GM12878 (cell line): ENCODE measurements around the gene PTCHD4. TPM values are rescaled to one million over a fixed set of nuclear protein-coding genes. Genes with fewer than 3 reads are reported as not detected.

Experiments used
- ATAC-seq: fragments of 200-7000 bp; cut with Tn5 transposase; 3 replicates; pipeline ENCODE4 v1.9.1; 2020; ENCODE audit warnings: mild to moderate bottlenecking, moderate library complexity
- Bru-seq: library from RNA; stranded (reverse); fragments of 400-500 nt; gene quantifications from one replicate; lab custom pipeline; 2021; lab: Mats Ljungman, UMichigan
- BruChase-seq, 2 experiments: library from RNA; stranded (reverse); fragments of 400-500 nt; gene quantifications; one replicate each; lab custom pipeline; 2021; lab: Mats Ljungman, UMichigan
- BruUV-seq: library from RNA; stranded (reverse); fragments of 400-500 nt; replicated peaks from 2 replicates; lab custom pipeline; 2021; lab: Mats Ljungman, UMichigan
- CTCF ChIA-PET: fragments of 300-600 bp; sonication (Branson Sonifier 250); formaldehyde crosslinking; extraction: SDS; loops from one replicate; lab custom pipeline; 2021; ENCODE audit warnings: inconsistent platforms; lab: Yijun Ruan, JAX
- POLR2A ChIA-PET: fragments of 350-600 bp; formaldehyde crosslinking; extraction: SDS; loops from one replicate; lab custom pipeline; 2021; ENCODE audit warnings: inconsistent platforms; lab: Charles Lee
- RAD21 ChIA-PET: fragments of 300-600 bp; sonication (Branson Sonifier 250); formaldehyde crosslinking; loops from one replicate; lab custom pipeline; 2023; ENCODE audit warnings: antibody characterized with exemption; ENCODE audit not compliant: unreplicated experiment; lab: Charles Lee
- SMC1A ChIA-PET: fragments of 300-600 bp; sonication (Branson Sonifier 250); formaldehyde crosslinking; loops from one replicate; lab custom pipeline; 2023; ENCODE audit not compliant: unreplicated experiment, uncharacterized antibody; lab: Charles Lee
- DNase-seq: peaks from one replicate; pipeline ENCODE4 v3.0.0-alpha.2; 2011; ENCODE audit warnings: low read depth, low spot score
- FAIRE-seq: peaks from 3 replicates; lab custom pipeline; 2011; peaks lifted over from hg19 to GRCh38; lab: Jason Lieb, UNC
- H2AFZ ChIP-seq: 2 replicates; pipeline ENCODE4 v1.6.0; 2011; ENCODE audit warnings: low read depth, low read length, control low read depth; ENCODE audit not compliant: control insufficient read depth
- H3K27ac ChIP-seq: 2 replicates; pipeline ENCODE4 v1.5.1; 2011; ENCODE audit warnings: control low read depth; ENCODE audit not compliant: control insufficient read depth, insufficient read depth
- H3K27me3 ChIP-seq, 2 experiments: replicated peaks in 1 of 2; 2 replicates each; pipeline versions ENCODE4 v1.6.0 to v1.6.1; 2011; ENCODE audit warnings: low read length in 1 of 2; ENCODE audit not compliant: control insufficient read depth in 2 of 2, insufficient read depth in 2 of 2
- H3K36me3 ChIP-seq, 2 experiments: 2 replicates each; pipeline ENCODE4 v1.5.1; 2011; ENCODE audit warnings: low read length in 1 of 2; ENCODE audit not compliant: control insufficient read depth in 2 of 2, insufficient read depth in 2 of 2
- H3K4me1 ChIP-seq: 2 replicates; pipeline ENCODE4 v1.6.1; 2011; ENCODE audit warnings: mild to moderate bottlenecking, low read length, moderate library complexity, mixed read lengths; ENCODE audit not compliant: control insufficient read depth, insufficient read depth
- H3K4me2 ChIP-seq: 2 replicates; pipeline ENCODE4 v1.6.0; 2011; ENCODE audit warnings: control low read depth; ENCODE audit not compliant: control insufficient read depth, insufficient read depth
- H3K4me3 ChIP-seq: fragments of 200-600 bp; sonication (generic); 2 replicates; pipeline ENCODE4 v1.5.1; 2016
- H3K79me2 ChIP-seq: 2 replicates; pipeline ENCODE4 v1.6.0; 2011; ENCODE audit warnings: low read length; ENCODE audit not compliant: control insufficient read depth, insufficient read depth
- H3K9ac ChIP-seq: 2 replicates; pipeline ENCODE4 v1.8.0; 2011; ENCODE audit warnings: low read length, control low read depth, mixed read lengths; ENCODE audit not compliant: control insufficient read depth, insufficient read depth
- H3K9me3 ChIP-seq: replicated peaks from 3 replicates; pipeline ENCODE4 v1.5.1; 2011; ENCODE audit warnings: mild to moderate bottlenecking, low read length; ENCODE audit not compliant: control insufficient read depth, insufficient read depth
- H4K20me1 ChIP-seq: 2 replicates; pipeline ENCODE4 v1.6.0; 2011; ENCODE audit not compliant: control insufficient read depth, insufficient read depth
- CBX5 ChIP-seq: sonication (generic); IDR thresholded peaks from 2 replicates; pipeline ENCODE4 v1.6.1; 2016; ENCODE audit warnings: low read depth, moderate library complexity, mild to moderate bottlenecking, inconsistent platforms
- RB1 ChIP-seq: fragments of 450-650 bp; formaldehyde crosslinking; IDR thresholded peaks from 2 replicates; pipeline ENCODE4 v1.6.1; 2017; ENCODE audit warnings: mild to moderate bottlenecking, borderline replicate concordance
- SREBF1 ChIP-seq: IDR thresholded peaks from 2 replicates; pipeline ENCODE4 v1.6.1; 2012; ENCODE audit warnings: mild to moderate bottlenecking, low read length
- SRF ChIP-seq, 2 experiments: IDR thresholded peaks; 2 replicates each; pipeline ENCODE4 v1.6.1; 2011; ENCODE audit warnings: low read depth in 2 of 2, low read length in 2 of 2, mild to moderate bottlenecking in 1 of 2, moderate library complexity in 1 of 2
- WGBS: methylation state at CpG from one replicate; pipeline ENCODE4 v1.1.6; 2016; ENCODE audit warnings: low lambda C conversion rate; ENCODE audit not compliant: insufficient replicate concordance, insufficient coverage; ENCODE audit errors: missing lambda C conversion rate; 5-methylcytosine and 5-hydroxymethylcytosine counted together
- in situ Hi-C: fragments of 300-500 bp; cut with MboI; formaldehyde crosslinking; loops from 9 replicates; pipeline ENCODE4 v1.14.3; 2018; ENCODE audit warnings: mixed read lengths
- intact Hi-C: fragments of 100-400 bp; cut with micrococcal nuclease; formaldehyde crosslinking; loops from one replicate; pipeline ENCODE4 v1.14.2; 2022; ENCODE audit not compliant: unreplicated experiment
- long read RNA-seq, 2 experiments: library from polyadenylated mRNA; unstranded; transcript quantifications; one replicate each; pipeline ENCODE4 v2.0.0, GENCODE V29; 2019 to 2020
- polyA minus RNA-seq, 3 experiments: library from RNA; depleted of rRNA, polyadenylated mRNA; stranded (reverse); fragments of >200 nt; gene quantifications; 2 replicates each; pipeline ENCODE4 v1.2.3, GENCODE V29; 2011
- polyA plus RNA-seq, 11 experiments: library from polyadenylated mRNA; depleted of rRNA in 4 of 11; unstranded in 6 of 11; stranded (reverse) in 5 of 11; fragments of >200 nt; fragmentation: Nextera tagmentation in 4 of 11; fragmentation: Illumina TruSeq in 1 of 11; extraction: Ambion mirVana in 4 of 11; extraction: Trizol in 1 of 11; gene quantifications; 1 replicate in 1 of 11; 2 replicates in 10 of 11; pipeline versions ENCODE4 v1.2.1 to v1.2.3, GENCODE V29; 2011 to 2016; ENCODE audit warnings: inconsistent platforms in 2 of 11, missing spikeins in 2 of 11, low read depth in 1 of 11
- total RNA-seq, 4 experiments: library from RNA; depleted of rRNA in 3 of 4; stranded (reverse); fragments of >200 nt in 3 of 4; fragmentation: Illumina TruSeq in 1 of 4; extraction: Trizol in 1 of 4; gene quantifications; 2 replicates each; pipeline versions ENCODE4 v1.2.1 to v1.2.3, GENCODE V29; 2013 to 2021

PTCHD4 gene
- total RNA-seq (2013; cell fraction: nucleolus; rRNA removed), result 0.24 TPM in 1 of 2 replicates, not detected in the other
- total RNA-seq (2014; rRNA removed) (0.06 and 0.11 TPM in 2 replicates), total RNA-seq (2014; rRNA removed; fragmentation: Illumina TruSeq; extraction: Trizol) (0.09 TPM in 1 of 2 replicates, not detected in the other), total RNA-seq (2021) (0.05 TPM in 1 of 2 replicates, not detected in the other), polyA plus RNA-seq (2011; rRNA removed) (0.10 and 0.19 TPM in 2 replicates), polyA plus RNA-seq (2014; fragmentation: Illumina TruSeq; extraction: Trizol) (0.07 TPM in 1 of 2 replicates, not detected in the other), polyA plus RNA-seq (2014; fragmentation: Nextera tagmentation; extraction: Ambion mirVana) (under 1 TPM; 0.02 to 0.10 TPM), polyA plus RNA-seq (2014; rRNA removed) (0.06 TPM in 1 of 2 replicates, not detected in the other), polyA plus RNA-seq (2016; fragmentation: Nextera tagmentation; extraction: Ambion mirVana) (under 1 TPM in 1 of 2 experiments, not detected in 1; 0.17 TPM), polyA minus RNA-seq (2011; rRNA and poly(A)+ RNA removed) (0.31 and 0.37 TPM in 2 replicates), Bru-seq, nascent RNA (percentile 20 among the genes with signal in this experiment), BruChase-seq, experiment 1, labeled RNA remaining after a 6-hour chase (percentile 18 among the genes with signal in this experiment), BruChase-seq, experiment 2, labeled RNA remaining after a 2-hour chase (percentile 23 among the genes with signal in this experiment)
- polyA plus RNA-seq (2011; ENCODE audit: low read depth), result not detected
- polyA plus RNA-seq (2011; cell fraction: cytosol; rRNA removed), result 0.07 and 0.09 TPM in 2 replicates
- 0.15 and 0.18 TPM in 2 replicates for polyA plus RNA-seq (2011; cell fraction: nucleus; rRNA removed)
- polyA plus RNA-seq (2012), result not detected in 2 replicates
- not detected in 2 replicates for polyA minus RNA-seq (2011; cell fraction: cytosol; rRNA and poly(A)+ RNA removed)
- polyA minus RNA-seq (2011; cell fraction: nucleus; rRNA and poly(A)+ RNA removed), result 0.48 and 0.77 TPM in 2 replicates
- long read RNA-seq, experiment 1, result 0 reads
- long read RNA-seq, experiment 2, result 0 reads

DNA sequence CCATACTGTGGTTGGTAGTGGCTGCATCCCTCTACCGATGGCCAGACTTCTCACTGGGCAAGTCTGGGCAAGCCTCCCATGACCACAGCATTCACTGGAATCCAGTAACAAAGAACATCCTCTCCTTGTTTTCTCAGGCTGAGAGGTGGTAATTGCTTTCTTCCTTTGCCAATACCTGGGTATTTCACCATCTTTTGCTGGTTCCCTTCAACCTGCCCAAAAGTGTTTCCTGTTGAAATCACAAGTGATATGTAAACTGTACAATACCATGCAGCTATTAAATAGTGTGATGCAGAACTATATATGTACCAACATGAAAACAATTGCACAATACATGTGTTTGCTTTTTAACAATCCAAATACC, at the start of gene PTCHD4:
Gene PTCHD4 (minus strand): TSS at position 55 of the 364 bp plus-strand sequence. CDS start 42,240 bp downstream, outside the sequence.
- POLR2A ChIA-PET, result no interaction called here
- in situ Hi-C loops, result no loop called here
- TF ChIP-seq CBX5 (no peak), RB1 (no peak), SRF (IDR thresholded peaks at IDR 0.05; ENCODE audit: low read depth in 2 of 2, low read length in 2 of 2) (no peak), SREBF1 (no peak)
- TF ChIP-seq, all 136 proteins: peak for 0
- intact Hi-C loops, result no loop called here
- FAIRE-seq (no peak), ATAC-seq (peak; percentile 64), DNase-seq (no peak)
- H2AFZ ChIP-seq, result peak within 1 kb of the TSS; percentile 23; the same call in 1 of the 2 replicates
- 27% methylated on average over 1 of the region's 1 CpG for WGBS
- BruUV-seq, result no TSS peak
- no peaks in the 10 kb centered on the region for H3K9me3 ChIP-seq
- no peak within 1 kb of the TSS for H3K4me2 ChIP-seq
- no peak within 1 kb of the TSS for H3K4me3 ChIP-seq
- no peaks in the 10 kb centered on the region for H3K27me3 ChIP-seq
- no peak within 1 kb of the TSS for H3K27ac ChIP-seq
- ChIA-PET RAD21 (no interaction called here), CTCF (no interaction called here), SMC1A (no interaction called here)
- H4K20me1 ChIP-seq, result no peaks in the 10 kb centered on the region
- H3K9ac ChIP-seq, result no peak within 1 kb of the TSS
- H3K79me2 ChIP-seq, result no peaks in the 10 kb centered on the region
- H3K4me1 ChIP-seq, result no peaks in the 10 kb centered on the region
- H3K36me3 ChIP-seq, result no peaks in the 10 kb centered on the region
